ENCODE results near the gene CDV3. TPM values are rescaled to one million over a fixed set of nuclear protein-coding genes. Genes with fewer than 3 reads are reported as not detected.

CDV3 gene
- total RNA-seq, 6 experiments from 2014 or later, result 61.3 to 104 (median 81.3) TPM

- H3K4me3 ChIP-seq, result no peak overlapping the region
- H3K36me3 ChIP-seq, result peaks cover 0 to 9% (median 0%) of the 10 kb centered on the region in 4 donors
- no peak overlapping the region for H3K27ac ChIP-seq
- no peak for DNase-seq
- no peaks in the 10 kb centered on the region for H3K27me3 ChIP-seq
- ATAC-seq, result no peak
- TF ChIP-seq POLR2A (IDR thresholded peaks at IDR 0.05), result no peak
- TF ChIP-seq, protein P1, sequence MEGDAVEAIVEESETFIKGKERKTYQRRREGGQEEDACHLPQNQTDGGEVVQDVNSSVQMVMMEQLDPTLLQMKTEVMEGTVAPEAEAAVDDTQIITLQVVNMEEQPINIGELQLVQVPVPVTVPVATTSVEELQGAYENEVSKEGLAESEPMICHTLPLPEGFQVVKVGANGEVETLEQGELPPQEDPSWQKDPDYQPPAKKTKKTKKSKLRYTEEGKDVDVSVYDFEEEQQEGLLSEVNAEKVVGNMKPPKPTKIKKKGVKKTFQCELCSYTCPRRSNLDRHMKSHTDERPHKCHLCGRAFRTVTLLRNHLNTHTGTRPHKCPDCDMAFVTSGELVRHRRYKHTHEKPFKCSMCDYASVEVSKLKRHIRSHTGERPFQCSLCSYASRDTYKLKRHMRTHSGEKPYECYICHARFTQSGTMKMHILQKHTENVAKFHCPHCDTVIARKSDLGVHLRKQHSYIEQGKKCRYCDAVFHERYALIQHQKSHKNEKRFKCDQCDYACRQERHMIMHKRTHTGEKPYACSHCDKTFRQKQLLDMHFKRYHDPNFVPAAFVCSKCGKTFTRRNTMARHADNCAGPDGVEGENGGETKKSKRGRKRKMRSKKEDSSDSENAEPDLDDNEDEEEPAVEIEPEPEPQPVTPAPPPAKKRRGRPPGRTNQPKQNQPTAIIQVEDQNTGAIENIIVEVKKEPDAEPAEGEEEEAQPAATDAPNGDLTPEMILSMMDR (IDR thresholded peaks at IDR 0.05), result no peak
- no peaks in the 10 kb centered on the region for H3K9me3 ChIP-seq
- intact Hi-C loops (cut with DNase I), result no loop called here
- no peaks in the 10 kb centered on the region for H3K4me1 ChIP-seq
- WGBS (ENCODE audit: insufficient coverage, low coverage, low lambda C conversion rate, missing lambda C conversion rate), result 96% methylated on average over 2 of the region's 2 CpGs
Measured at GRCh38 chr3:133611534-133611933, 38.0 kb downstream of the CDV3 start.

GRCh38 chr3:133620066-133620784 is 46.7 kb downstream of the CDV3 start:
- DNase-seq (no peak), ATAC-seq (no peak)
- 91% methylated on average over 12 of the region's 13 CpGs for WGBS (ENCODE audit: insufficient coverage, low coverage, low lambda C conversion rate, missing lambda C conversion rate)
- Histone ChIP-seq H3K36me3 (peaks cover 0 to 4% (median 2%) of the 10 kb centered on the region in 4 donors), H3K9me3 (no peaks in the 10 kb centered on the region), H3K4me1 (no peaks in the 10 kb centered on the region), H3K4me3 (no peak overlapping the region), H3K27ac (no peak overlapping the region), H3K27me3 (no peaks in the 10 kb centered on the region)
- no peak for TF ChIP-seq POLR2A (IDR thresholded peaks at IDR 0.05)
- TF ChIP-seq, protein P1 (IDR thresholded peaks at IDR 0.05), result no peak
- intact Hi-C loops (cut with DNase I), result no loop called here

- intact Hi-C loops (cut with DNase I), result no loop called here
Measured at GRCh38 chr3:133627789-133628188, 54.3 kb downstream of the CDV3 start.

GRCh38 chr3:133629146-133629545 is 55.7 kb downstream of the CDV3 start:
- Histone ChIP-seq H3K27ac (no peak overlapping the region), H3K27me3 (no peaks in the 10 kb centered on the region), H3K4me1 (no peaks in the 10 kb centered on the region), H3K9me3 (no peaks in the 10 kb centered on the region), H3K36me3 (peaks cover 0 to 7% (median under 1%) of the 10 kb centered on the region in 4 donors), H3K4me3 (no peak overlapping the region)
- DNase-seq (no peak), ATAC-seq (peak in 2 of 4 donors; percentile 19 to 21)
- WGBS (ENCODE audit: insufficient coverage, low coverage, low lambda C conversion rate, missing lambda C conversion rate), result 75% methylated on average over 2 of the region's 2 CpGs
- TF ChIP-seq, protein P1 (IDR thresholded peaks at IDR 0.05), result no peak
- no peak for TF ChIP-seq POLR2A (IDR thresholded peaks at IDR 0.05)
- intact Hi-C loops (cut with DNase I), result no loop called here

More at GRCh38 chr3:133627789-133628188, 54.3 kb downstream of the CDV3 start:
- TF ChIP-seq, protein P1 (IDR thresholded peaks at IDR 0.05), result no peak
- TF ChIP-seq POLR2A (IDR thresholded peaks at IDR 0.05), result no peak
- no peaks in the 10 kb centered on the region for H3K27me3 ChIP-seq
- H3K4me1 ChIP-seq, result no peaks in the 10 kb centered on the region
- H3K36me3 ChIP-seq, result peaks cover 0 to 7% (median under 1%) of the 10 kb centered on the region in 4 donors
- no peak overlapping the region for H3K4me3 ChIP-seq
- no peak overlapping the region for H3K27ac ChIP-seq
- H3K9me3 ChIP-seq, result no peaks in the 10 kb centered on the region
- no peak for DNase-seq
- no peak for ATAC-seq
